Adrenal gland (tissue), 12 donors: ENCODE data around the gene DNAAF1. TPM values are rescaled to one million over a fixed set of nuclear protein-coding genes. Genes with fewer than 3 reads are reported as not detected.
A peak's percentile ranks its signal among the peaks of the same experiment; 100 is the strongest.

Experiments used
- DNase-seq, 7 donors: peaks; one replicate each; pipeline ENCODE4 v3.0.0-alpha.2; 2019 to 2020
- H3K27ac ChIP-seq, 5 donors: fragments of 200-600 bp; sonication (generic) in 4 of 5; 1 replicate in 3 of 5; 2 replicates in 2 of 5; pipeline versions ENCODE4 v1.5.1 to v1.8.0; 2016 to 2020; ENCODE audit warnings: mild to moderate bottlenecking in 1 of 5
- H3K27me3 ChIP-seq: fragments of 200-600 bp; 2 replicates; pipeline ENCODE4 v1.8.0; 2021
- H3K36me3 ChIP-seq, 2 donors: fragments of 200-600 bp; replicated peaks in 1 of 2; 1 replicate in 1 of 2; 2 replicates in 1 of 2; pipeline versions ENCODE4 v1.5.1 to v1.8.0; 2018 to 2022
- H3K4me1 ChIP-seq, 2 donors: fragments of 200-600 bp; replicated peaks in 1 of 2; 1 replicate in 1 of 2; 2 replicates in 1 of 2; pipeline versions ENCODE4 v1.5.1 to v1.8.0; 2018 to 2021
- H3K4me3 ChIP-seq, 4 donors: fragments of 200-600 bp; sonication (generic) in 3 of 4; one replicate each; pipeline ENCODE4 v1.5.1; 2016 to 2018
- H3K9me3 ChIP-seq, 3 donors: fragments of 200-600 bp; sonication (generic) in 1 of 3; replicated peaks in 1 of 3; 1 replicate in 2 of 3; 2 replicates in 1 of 3; pipeline versions ENCODE4 v1.5.1 to v1.8.0; 2016 to 2021
- POLR2A ChIP-seq, 2 donors: fragments of 450-650 bp; IDR thresholded peaks; one replicate each; pipeline ENCODE4 v1.6.1; 2017; ENCODE audit warnings: antibody characterized with exemption in 2 of 2, mild to moderate bottlenecking in 2 of 2, moderate library complexity in 1 of 2
- WGBS, 4 donors: extraction: QIAGEN DNeasy Blood & Tissue Kit in 2 of 4; methylation state at CpG; one replicate each; pipeline versions ENCODE4 v1.1.5 to v1.1.7; 2013 to 2017; 5-methylcytosine and 5-hydroxymethylcytosine counted together
- intact Hi-C, 2 donors: fragments of 100-400 bp; cut with DNase I; formaldehyde crosslinking; loops; one replicate each; pipeline versions ENCODE4 v1.14.1 to v1.15.0; 2022 to 2023
- polyA plus RNA-seq, 3 donors: library from polyadenylated mRNA; stranded (reverse); fragments of 200-250 nt in 2 of 3; fragments of 350-450 nt in 1 of 3; fragmentation: Illumina TruSeq in 1 of 3; extraction: RNeasy Lipid Tissue Mini Kit (QIAGEN cat#74804) in 1 of 3; gene quantifications; one replicate each; pipeline ENCODE4 v1.2.3, GENCODE V29; 2013 to 2014
- total RNA-seq, 9 donors: library from RNA; depleted of rRNA in 4 of 9; stranded (reverse); fragments of >200 nt in 4 of 9; fragments of 120-200 nt in 1 of 9; fragmentation: NEBNext Ultra II Directional in 1 of 9; extraction: Animal tissue kit (Norgen Biotek cat#: 25700) in 1 of 9; gene quantifications; one replicate each; pipeline versions ENCODE4 v1.1.0 to v1.2.4, GENCODE V29; 2013 to 2023
- TF ChIP-seq, protein P1 (sequence below), 6 experiments: fragments of 450-650 bp in 4 of 6; fragments of 200-600 bp in 2 of 6; sonication (generic) in 1 of 6; IDR thresholded peaks; 1 replicate in 5 of 6; 2 replicates in 1 of 6; pipeline versions ENCODE4 v1.5.1 to v1.8.0; 2016 to 2021; ENCODE audit warnings: antibody characterized with exemption in 6 of 6, mild to moderate bottlenecking in 2 of 6, moderate library complexity in 1 of 6
- donor health status: healthy with polysubstance abuse.
- donor health status: Bipolar disorder and iron deficiency.
- donor health status: DM: yes; HTN: yes; CAD: no.
- donor health status: DM: no; HTN: no; CAD: no.
- donor health status: DM: no; HTN: no; CAD: no.
- donor health status: DM: yes; HTN: yes; CAD: no.

Gene DNAAF1
- total and polyA plus RNA-seq, 12 donors: 0.67 to 17.9 (median 2.4) TPM

DNA sequence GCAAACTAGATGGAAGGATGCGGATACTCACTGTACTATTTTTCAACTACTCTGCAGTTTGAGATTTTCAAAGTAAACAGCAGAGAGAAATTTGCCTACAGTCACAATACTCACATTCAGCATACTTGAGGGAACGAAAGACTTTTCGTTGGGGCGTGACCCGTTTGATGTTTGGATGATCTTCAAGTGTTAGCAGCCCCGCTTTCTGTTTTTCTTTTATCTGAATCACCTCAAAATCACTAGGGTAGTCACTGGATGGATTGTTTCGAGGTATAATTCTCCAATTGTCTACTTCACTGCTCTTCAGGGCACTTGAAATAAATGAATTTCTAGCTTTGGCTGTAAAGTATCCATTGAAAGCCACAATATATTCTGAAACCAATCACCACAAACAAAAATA lies 46.2 kb upstream of the DNAAF1 start:
- DNase-seq: no peak
- Histone ChIP-seq H3K27me3 (no peaks in the 10 kb centered on the region), H3K4me3 (no peak overlapping the region), H3K36me3 (peaks cover 0 to 55% of the 10 kb centered on the region in 2 donors), H3K4me1 (peaks cover 0 to 10% of the 10 kb centered on the region in 2 donors), H3K9me3 (no peaks in the 10 kb centered on the region), H3K27ac (no peak overlapping the region)
- intact Hi-C loops: no loop called here
- no peak for TF ChIP-seq POLR2A (IDR thresholded peaks at IDR 0.05)
- TF ChIP-seq, protein P1, sequence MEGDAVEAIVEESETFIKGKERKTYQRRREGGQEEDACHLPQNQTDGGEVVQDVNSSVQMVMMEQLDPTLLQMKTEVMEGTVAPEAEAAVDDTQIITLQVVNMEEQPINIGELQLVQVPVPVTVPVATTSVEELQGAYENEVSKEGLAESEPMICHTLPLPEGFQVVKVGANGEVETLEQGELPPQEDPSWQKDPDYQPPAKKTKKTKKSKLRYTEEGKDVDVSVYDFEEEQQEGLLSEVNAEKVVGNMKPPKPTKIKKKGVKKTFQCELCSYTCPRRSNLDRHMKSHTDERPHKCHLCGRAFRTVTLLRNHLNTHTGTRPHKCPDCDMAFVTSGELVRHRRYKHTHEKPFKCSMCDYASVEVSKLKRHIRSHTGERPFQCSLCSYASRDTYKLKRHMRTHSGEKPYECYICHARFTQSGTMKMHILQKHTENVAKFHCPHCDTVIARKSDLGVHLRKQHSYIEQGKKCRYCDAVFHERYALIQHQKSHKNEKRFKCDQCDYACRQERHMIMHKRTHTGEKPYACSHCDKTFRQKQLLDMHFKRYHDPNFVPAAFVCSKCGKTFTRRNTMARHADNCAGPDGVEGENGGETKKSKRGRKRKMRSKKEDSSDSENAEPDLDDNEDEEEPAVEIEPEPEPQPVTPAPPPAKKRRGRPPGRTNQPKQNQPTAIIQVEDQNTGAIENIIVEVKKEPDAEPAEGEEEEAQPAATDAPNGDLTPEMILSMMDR (IDR thresholded peaks at IDR 0.05): no peak
- 88 to 95% (median 93%) methylated on average over 7 of the region's 7 CpGs for WGBS, 4 donors

DNA sequence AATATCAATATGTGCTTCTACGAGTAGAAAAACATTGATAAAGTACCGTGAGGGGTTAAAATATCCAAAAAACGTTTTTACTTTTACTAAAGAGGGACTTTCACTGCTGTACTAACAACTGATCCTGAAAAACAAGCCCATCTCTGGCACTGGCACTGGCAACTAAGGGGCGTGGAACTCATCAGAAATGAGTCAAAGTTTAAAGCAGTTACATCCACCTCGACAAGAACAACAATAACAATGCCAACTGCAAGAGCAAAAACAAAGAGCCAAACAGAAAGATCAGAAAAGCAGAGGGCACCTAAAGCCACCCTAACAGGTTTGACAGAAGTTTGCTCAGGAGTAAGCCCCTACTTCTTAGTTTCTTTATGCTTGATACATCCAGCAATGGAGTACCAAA lies 41.4 kb upstream of the DNAAF1 start:
- Histone ChIP-seq H3K9me3 (no peaks in the 10 kb centered on the region), H3K27ac (no peak overlapping the region), H3K27me3 (no peaks in the 10 kb centered on the region), H3K36me3 (peaks cover 0 to 20% of the 10 kb centered on the region in 2 donors), H3K4me3 (no peak overlapping the region), H3K4me1 (peaks cover 5 to 13% of the 10 kb centered on the region in 2 donors)
- no peak for DNase-seq
- intact Hi-C loops: no loop called here
- WGBS, 4 donors: 56 to 60% (median 59%) methylated on average over 5 of the region's 5 CpGs
- TF ChIP-seq, protein P1 (IDR thresholded peaks at IDR 0.05): no peak
- no peak for TF ChIP-seq POLR2A (IDR thresholded peaks at IDR 0.05)

DNA sequence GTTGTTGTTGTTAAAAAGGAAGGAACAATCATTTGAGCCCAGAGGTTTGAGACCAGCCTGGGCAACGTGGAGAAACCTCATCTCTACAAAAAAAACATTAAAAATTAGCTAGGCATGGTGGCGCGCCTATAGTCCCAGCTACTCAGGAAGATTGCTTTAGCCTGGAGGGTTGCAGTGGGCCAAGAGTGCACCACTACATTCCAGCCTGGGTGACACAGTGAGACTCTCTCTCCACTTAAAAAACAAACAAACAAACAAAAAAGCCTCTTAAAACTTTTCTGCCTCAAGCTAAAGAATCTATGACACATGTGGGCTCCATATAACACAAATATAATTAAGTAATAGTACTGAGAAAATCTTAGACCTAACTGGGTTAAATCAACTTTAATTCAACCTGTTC lies 40.9 kb upstream of the DNAAF1 start:
- Histone ChIP-seq H3K27ac (no peak overlapping the region), H3K4me1 (peaks cover 5 to 16% of the 10 kb centered on the region in 2 donors), H3K36me3 (peaks cover 0 to 16% of the 10 kb centered on the region in 2 donors), H3K4me3 (no peak overlapping the region), H3K9me3 (no peaks in the 10 kb centered on the region), H3K27me3 (no peaks in the 10 kb centered on the region)
- 86 to 91% (median 89%) methylated on average over 3 of the region's 3 CpGs for WGBS, 4 donors
- TF ChIP-seq, protein P1 (IDR thresholded peaks at IDR 0.05): no peak
- TF ChIP-seq POLR2A (IDR thresholded peaks at IDR 0.05): no peak
- intact Hi-C loops: no loop called here
- no peak for DNase-seq

DNA sequence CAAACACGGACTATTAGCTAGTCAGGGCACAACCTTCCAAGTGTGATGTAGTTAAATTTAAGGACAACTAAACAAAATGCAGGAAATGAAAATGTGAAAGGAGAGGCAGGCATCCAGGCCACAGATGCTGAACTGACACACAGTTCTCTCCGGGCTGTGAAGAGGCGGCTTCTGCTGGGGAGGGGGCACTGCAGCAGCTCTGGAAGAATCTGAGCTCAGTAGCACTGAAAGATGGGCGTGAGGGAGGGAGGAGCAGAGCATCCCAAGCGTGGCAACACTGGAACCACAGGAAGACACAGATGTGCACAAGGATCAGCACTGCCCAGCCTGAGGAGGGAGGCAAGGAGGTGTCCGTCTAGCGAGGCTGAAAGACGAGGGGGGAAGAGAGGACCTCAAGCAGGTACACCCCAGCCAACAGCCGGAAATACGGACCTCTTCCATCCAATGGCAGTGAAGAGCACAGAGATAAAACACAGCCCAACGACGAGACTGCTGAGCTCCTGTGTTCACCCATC lies 39.8 kb upstream of the DNAAF1 start:
- intact Hi-C loops: no loop called here
- no peak for DNase-seq
- Histone ChIP-seq H3K9me3 (no peaks in the 10 kb centered on the region), H3K4me3 (no peak overlapping the region), H3K27ac (peak overlapping the region in 1 of 5 donors; percentile 3), H3K4me1 (peaks cover 13 to 27% of the 10 kb centered on the region in 2 donors), H3K36me3 (peaks cover 0 to 12% of the 10 kb centered on the region in 2 donors), H3K27me3 (no peaks in the 10 kb centered on the region)
- WGBS, 4 donors: 75 to 85% (median 82%) methylated on average over 12 of the region's 12 CpGs
- TF ChIP-seq, protein P1 (IDR thresholded peaks at IDR 0.05): no peak
- TF ChIP-seq POLR2A (IDR thresholded peaks at IDR 0.05): no peak
